NCI-H1694 treated with DMSO at 0.1 percent for 48 hours (cell line): ENCODE results near the gene RAB11A.

ENCODE experiments used
- DNase-seq: peaks from one replicate; lab custom pipeline; 2025; lab: John Stamatoyannopoulos, UW

RAB11A gene

DNA sequence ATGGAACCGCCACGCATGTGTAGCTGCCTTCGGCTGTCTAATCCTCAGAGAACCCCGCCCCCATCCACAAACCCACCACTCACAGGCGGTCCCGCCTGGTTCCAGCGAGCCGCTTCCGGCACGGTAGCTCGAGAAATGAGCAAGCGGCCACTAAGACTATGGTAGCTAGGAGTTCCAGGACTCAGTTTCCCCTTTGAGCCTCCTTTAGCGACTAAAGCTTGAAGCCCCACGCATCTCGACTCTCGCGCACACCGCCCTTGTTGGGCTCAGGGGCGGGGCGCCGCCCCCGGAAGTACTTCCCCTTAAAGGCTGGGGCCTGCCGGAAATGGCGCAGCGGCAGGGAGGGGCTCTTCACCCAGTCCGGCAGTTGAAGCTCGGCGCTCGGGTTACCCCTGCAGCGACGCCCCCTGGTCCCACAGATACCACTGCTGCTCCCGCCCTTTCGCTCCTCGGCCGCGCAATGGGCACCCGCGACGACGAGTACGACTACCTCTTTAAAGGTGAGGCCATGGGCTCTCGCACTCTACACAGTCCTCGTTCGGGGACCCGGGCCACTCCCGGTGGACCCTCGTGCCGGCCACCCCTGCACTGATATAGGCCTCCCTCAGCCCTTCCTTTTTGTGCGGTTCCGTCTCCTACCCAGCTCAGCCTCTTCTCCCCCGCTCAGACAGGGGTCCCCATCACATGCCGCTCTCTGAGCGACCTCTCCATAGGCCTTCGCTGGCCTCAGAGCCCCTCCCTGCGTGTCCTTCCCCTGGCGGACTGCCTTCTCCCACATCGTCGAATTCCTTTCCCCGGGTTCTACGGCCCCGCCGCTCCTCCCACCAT, at the start of gene RAB11A:
Gene RAB11A (plus strand): TSS at position 366 of the 828 bp plus-strand sequence. CDS start 95 bp downstream, at position 461.
- DNase-seq = peak; percentile 90

GRCh38 chr15:65819563-65819960, 49.7 kb upstream of the RAB11A start:
- no peak for DNase-seq

GRCh38 chr15:65821070-65821469, 48.2 kb upstream of the RAB11A start:
- no peak for DNase-seq

- no peak for DNase-seq
Observed at GRCh38 chr15:65822316-65822715, 47.0 kb upstream of the RAB11A start.

DNA sequence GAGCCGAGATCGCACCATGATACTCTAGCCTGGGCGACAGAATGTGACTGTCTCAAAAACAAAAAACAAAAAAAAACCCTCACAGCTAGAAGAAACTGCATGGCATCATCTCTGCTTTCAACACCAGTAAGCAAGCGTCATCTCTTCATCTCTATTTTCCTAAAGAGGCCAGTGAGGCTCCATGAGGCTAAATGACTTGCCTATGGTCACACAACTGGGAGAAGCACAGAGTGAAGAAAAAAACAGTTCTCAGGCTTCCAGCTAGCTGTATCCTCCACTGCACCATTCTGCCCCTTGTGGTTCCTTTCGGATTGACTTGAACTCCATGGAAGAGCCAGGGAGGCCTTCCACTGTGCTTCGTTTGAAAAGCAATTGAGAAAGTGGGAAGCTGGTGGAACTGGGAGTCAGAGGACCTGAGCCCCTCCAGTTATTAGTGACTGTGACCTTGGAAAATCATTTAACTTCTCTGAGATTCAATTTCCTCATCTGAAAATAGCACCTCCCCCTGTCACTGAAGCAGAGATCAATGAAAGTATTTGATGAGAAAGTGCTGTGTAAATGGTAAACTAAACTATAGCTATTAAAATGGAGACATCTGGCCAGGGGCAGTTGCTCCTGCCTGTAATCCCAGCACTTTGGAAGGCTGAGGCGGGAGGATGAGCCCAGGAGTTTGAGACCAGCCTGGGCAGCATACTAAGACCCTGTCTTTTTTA, 45.1 kb upstream of the RAB11A start:
- peak; percentile 53 for DNase-seq

- DNase-seq = no peak
Observed at GRCh38 chr15:65824941-65825544, 44.2 kb upstream of the RAB11A start.

DNA sequence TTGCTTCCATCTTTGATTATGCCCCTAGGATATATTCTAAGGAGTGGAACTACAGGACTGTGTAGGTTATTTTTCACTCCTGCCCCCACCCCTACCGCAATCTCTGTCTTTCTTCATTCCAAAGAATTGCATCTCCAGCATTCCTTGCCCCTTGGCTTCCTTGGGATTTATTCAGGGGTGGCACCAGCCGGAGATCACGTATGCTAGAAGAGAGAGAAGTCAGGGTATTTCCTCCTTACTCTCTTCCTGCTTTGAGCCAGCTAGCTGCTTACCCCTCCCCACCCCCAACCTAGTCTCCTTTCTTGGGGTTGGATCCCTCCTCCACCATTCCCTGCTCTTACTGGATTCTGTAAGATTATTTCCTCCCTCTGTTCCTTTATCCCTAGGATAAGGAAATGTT, 42.2 kb upstream of the RAB11A start:
- no peak for DNase-seq

GRCh38 chr15:65828585-65828984, 40.7 kb upstream of the RAB11A start:
- DNase-seq = no peak

GRCh38 chr15:65829130-65829764, 40.0 kb upstream of the RAB11A start:
- DNase-seq = peak; percentile 33

- peak; percentile 91 for DNase-seq
Observed at GRCh38 chr15:65832549-65833364, 36.5 kb upstream of the RAB11A start.

DNA sequence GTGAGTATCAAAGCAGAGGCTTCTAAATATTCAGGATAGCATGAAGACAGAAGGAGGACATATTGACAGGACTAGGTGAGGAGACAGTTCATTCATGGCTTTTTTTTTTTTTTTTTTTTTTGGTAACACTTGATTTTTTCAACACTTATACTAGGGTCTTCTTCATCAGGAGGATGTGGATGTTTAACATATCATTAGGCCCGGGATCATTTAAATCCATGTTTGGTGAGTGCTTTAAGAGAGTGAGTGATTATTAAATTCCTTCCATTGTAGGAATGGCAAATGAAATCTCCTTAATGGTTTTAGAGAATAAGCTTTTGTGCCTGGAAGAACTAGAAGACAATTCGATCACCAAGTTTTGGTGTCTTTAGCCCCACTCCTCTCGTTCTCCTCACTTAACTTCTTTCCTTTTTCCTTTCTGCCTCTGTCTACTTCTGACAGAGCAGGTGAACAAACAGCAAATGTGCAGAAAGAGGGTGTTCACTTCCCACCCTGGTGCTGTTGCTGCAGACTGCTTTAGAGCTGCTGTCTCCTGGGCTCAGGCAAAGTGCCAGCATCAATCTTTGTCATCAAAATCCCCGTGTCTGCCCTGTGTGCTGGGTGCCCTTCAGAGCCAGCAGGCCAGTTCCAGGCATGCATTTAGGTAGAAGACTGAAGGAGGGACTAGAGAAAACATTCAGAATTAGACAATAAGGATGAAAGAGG, 35.6 kb upstream of the RAB11A start:
- DNase-seq = peak; percentile 52

- no peak for DNase-seq
Observed at GRCh38 chr15:65834603-65835282, 34.5 kb upstream of the RAB11A start.

- peak; percentile 23 for DNase-seq
Observed at GRCh38 chr15:65835447-65835846, 33.8 kb upstream of the RAB11A start.

GRCh38 chr15:65836665-65837064, 32.6 kb upstream of the RAB11A start:
- no peak for DNase-seq

- no peak for DNase-seq
Observed at GRCh38 chr15:65837301-65838294, 31.7 kb upstream of the RAB11A start.

GRCh38 chr15:65839354-65839901, 29.9 kb upstream of the RAB11A start:
- no peak for DNase-seq

GRCh38 chr15:65839985-65840384, 29.3 kb upstream of the RAB11A start:
- DNase-seq = no peak

GRCh38 chr15:65841121-65841930, 28.0 kb upstream of the RAB11A start:
- no peak for DNase-seq
